IPS-20b (cell line): Measurements from ENCODE around the gene CAGE1.
"Not testable (repeated sequence)": the region's sequence is repeated elsewhere in the genome, so short reads cannot be mapped to it uniquely, and the experiment has no call there.

Experiments
- H3K27ac ChIP-seq: one replicate; pipeline ENCODE4 v1.5.1; 2013; ENCODE audit warnings: low read length
- H3K27me3 ChIP-seq: 2 replicates; pipeline ENCODE4 v1.6.1; 2013; ENCODE audit warnings: mild to moderate bottlenecking, low read length, inconsistent platforms; ENCODE audit not compliant: insufficient read depth
- H3K36me3 ChIP-seq: 2 replicates; pipeline ENCODE4 v1.6.1; 2013; ENCODE audit warnings: low read depth, mild to moderate bottlenecking, inconsistent platforms, low read length, moderate library complexity; ENCODE audit not compliant: insufficient read depth
- H3K4me1 ChIP-seq: 2 replicates; pipeline ENCODE4 v1.6.1; 2013; ENCODE audit warnings: mild to moderate bottlenecking, control low read depth, inconsistent platforms, low read length, moderate library complexity; ENCODE audit not compliant: insufficient read depth
- H3K4me3 ChIP-seq: 2 replicates; pipeline ENCODE4 v1.5.1; 2013; ENCODE audit warnings: mild to moderate bottlenecking, low read length, inconsistent platforms
- H3K9ac ChIP-seq: 2 replicates; pipeline ENCODE4 v1.6.1; 2013; ENCODE audit warnings: low read depth, mild to moderate bottlenecking, inconsistent platforms, low read length, moderate library complexity
- H3K9me3 ChIP-seq: 2 replicates; pipeline ENCODE4 v1.6.1; 2013; ENCODE audit warnings: mild to moderate bottlenecking, low read depth, low read length, inconsistent platforms; ENCODE audit not compliant: insufficient read depth

The CAGE1 gene

GRCh38 chr6:7367408-7367807 lies 22.1 kb downstream of the CAGE1 start:
- H3K27me3 ChIP-seq, result no peaks in the 10 kb centered on the region
- H3K9ac ChIP-seq, result no peak overlapping the region
- no peaks in the 10 kb centered on the region for H3K4me1 ChIP-seq
- H3K9me3 ChIP-seq, result no peaks in the 10 kb centered on the region
- H3K36me3 ChIP-seq, result no peaks in the 10 kb centered on the region
- no peak overlapping the region for H3K27ac ChIP-seq
- H3K4me3 ChIP-seq, result no peak overlapping the region

- H3K27me3 ChIP-seq, H3K4me1 ChIP-seq, H3K27ac ChIP-seq, H3K9ac ChIP-seq, H3K9me3 ChIP-seq, H3K4me3 ChIP-seq, H3K36me3 ChIP-seq: not testable (repeated sequence)
These were observed 37.6 kb downstream of the CAGE1 start for GRCh38 chr6:7351916-7352315.

GRCh38 chr6:7350591-7350990 lies 39.0 kb downstream of the CAGE1 start:
- H3K4me1 ChIP-seq, H3K9ac ChIP-seq, H3K27ac ChIP-seq: not testable (repeated sequence)

GRCh38 chr6:7347551-7347997 lies 42.0 kb downstream of the CAGE1 start:
- not testable (repeated sequence) for H3K27me3 ChIP-seq, H3K36me3 ChIP-seq, H3K9me3 ChIP-seq, H3K27ac ChIP-seq, H3K9ac ChIP-seq, H3K4me1 ChIP-seq, H3K4me3 ChIP-seq

More at GRCh38 chr6:7350591-7350990, 39.0 kb downstream of the CAGE1 start:
- not testable (repeated sequence) for H3K27me3 ChIP-seq, H3K36me3 ChIP-seq, H3K4me3 ChIP-seq, H3K9me3 ChIP-seq

GRCh38 chr6:7344773-7345450 lies 44.6 kb downstream of the CAGE1 start:
- H3K36me3 ChIP-seq, H3K9me3 ChIP-seq, H3K27me3 ChIP-seq, H3K4me3 ChIP-seq, H3K4me1 ChIP-seq, H3K27ac ChIP-seq, H3K9ac ChIP-seq: not testable (repeated sequence)

GRCh38 chr6:7343546-7344475 lies 45.7 kb downstream of the CAGE1 start:
- Histone ChIP-seq H3K9me3 (no peaks in the 10 kb centered on the region), H3K27me3 (no peaks in the 10 kb centered on the region), H3K4me1 (peaks cover 6% of the 10 kb centered on the region; the same call in 1 of the 2 replicates), H3K27ac (no peak overlapping the region), H3K36me3 (no peaks in the 10 kb centered on the region), H3K4me3 (no peak overlapping the region), H3K9ac (no peak overlapping the region)

- no peak overlapping the region for H3K4me3 ChIP-seq
- H3K27me3 ChIP-seq, result no peaks in the 10 kb centered on the region
- H3K9ac ChIP-seq, result no peak overlapping the region
- H3K4me1 ChIP-seq, result no peaks in the 10 kb centered on the region
- H3K27ac ChIP-seq, result no peak overlapping the region
- no peaks in the 10 kb centered on the region for H3K36me3 ChIP-seq
- no peaks in the 10 kb centered on the region for H3K9me3 ChIP-seq
These were observed 47.4 kb downstream of the CAGE1 start for GRCh38 chr6:7341989-7342742.

- no peak overlapping the region for H3K4me3 ChIP-seq
- H3K9ac ChIP-seq, result no peak overlapping the region
These were observed 48.3 kb downstream of the CAGE1 start for GRCh38 chr6:7341271-7341670.

GRCh38 chr6:7339007-7339732 lies 50.4 kb downstream of the CAGE1 start:
- H3K36me3 ChIP-seq, H3K27me3 ChIP-seq, H3K27ac ChIP-seq, H3K9me3 ChIP-seq, H3K4me3 ChIP-seq, H3K4me1 ChIP-seq, H3K9ac ChIP-seq: not testable (repeated sequence)

More at GRCh38 chr6:7341271-7341670, 48.3 kb downstream of the CAGE1 start:
- H3K36me3 ChIP-seq, result no peaks in the 10 kb centered on the region
- no peak overlapping the region for H3K27ac ChIP-seq
- no peaks in the 10 kb centered on the region for H3K4me1 ChIP-seq
- no peaks in the 10 kb centered on the region for H3K27me3 ChIP-seq
- no peaks in the 10 kb centered on the region for H3K9me3 ChIP-seq

GRCh38 chr6:7338031-7338430 lies 51.5 kb downstream of the CAGE1 start:
- Histone ChIP-seq H3K9me3 (no peaks in the 10 kb centered on the region), H3K36me3 (no peaks in the 10 kb centered on the region), H3K9ac (no peak overlapping the region), H3K4me1 (no peaks in the 10 kb centered on the region), H3K27ac (no peak overlapping the region), H3K4me3 (no peak overlapping the region), H3K27me3 (no peaks in the 10 kb centered on the region)

GRCh38 chr6:7335519-7335918 lies 54.0 kb downstream of the CAGE1 start:
- Histone ChIP-seq H3K4me3 (no peak overlapping the region), H3K36me3 (no peaks in the 10 kb centered on the region), H3K27ac (no peak overlapping the region), H3K9me3 (no peaks in the 10 kb centered on the region), H3K27me3 (no peaks in the 10 kb centered on the region), H3K9ac (no peak overlapping the region), H3K4me1 (no peaks in the 10 kb centered on the region)
